ENCODE data around the gene CYB561D1. TPM values are rescaled to one million over a fixed set of nuclear protein-coding genes. Genes with fewer than 3 reads are reported as not detected.

CYB561D1 gene
- polyA plus RNA-seq, 1 donor (not counting 4 experiments of a cell fraction or from before 2014, with no cell fraction given), result 4.9 TPM

DNA sequence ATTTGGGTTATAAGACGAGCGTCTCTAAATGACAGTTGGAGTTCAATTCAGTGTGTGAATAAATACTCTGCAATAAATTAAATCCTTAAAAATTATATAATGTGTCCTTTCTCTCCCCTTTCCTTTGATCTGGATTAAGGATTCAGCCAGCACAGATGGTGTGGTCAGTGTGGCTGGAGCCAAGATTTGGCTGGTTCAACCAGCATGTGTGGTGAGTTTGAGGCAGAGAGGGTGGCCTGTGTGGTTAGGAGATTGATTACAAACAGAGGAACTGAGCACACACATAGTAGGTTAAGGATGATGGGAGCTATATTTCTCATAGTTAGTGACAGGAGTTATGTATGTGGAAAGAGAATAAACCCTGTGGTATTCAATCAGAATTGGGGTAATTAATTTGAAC is 29.8 kb downstream of the CYB561D1 start:
- no peak for TF ChIP-seq EZH2 (IDR thresholded peaks at IDR 0.05; ENCODE audit: low read length)
- no peak for TF ChIP-seq CTCF (optimal IDR thresholded peaks at IDR 0.05 in 1 of 3, IDR thresholded peaks at IDR 0.05 in 1 of 3, conservative IDR thresholded peaks at IDR 0.05 in 1 of 3; ENCODE audit: extremely low read depth in 1 of 3, insufficient read depth in 2 of 3, low read length in 3 of 3)
- H3K9me1 ChIP-seq (ENCODE audit: control insufficient read depth, extremely low read depth, insufficient read depth, low read length), result no peaks in the 10 kb centered on the region
- no peaks in the 10 kb centered on the region for H3K4me1 ChIP-seq (ENCODE audit: control insufficient read depth, extremely low read depth, insufficient read depth, low read length)
- H3K36me3 ChIP-seq (ENCODE audit: control insufficient read depth in 2 of 2, extremely low read depth in 1 of 2, insufficient read depth in 2 of 2, low read length in 2 of 2), result no peaks in the 10 kb centered on the region
- DNase-seq (ENCODE audit: low read depth, low spot score) (no peak), FAIRE-seq (no peak)
- no peak overlapping the region for H3K4me3 ChIP-seq (ENCODE audit: control insufficient read depth in 2 of 3, extremely low read depth in 1 of 3, insufficient read depth in 2 of 3, low read depth in 1 of 3, low read length in 3 of 3)
- dilution Hi-C loops (cut with MboI; ENCODE audit: extremely low pct_ligation_motif_present, low sequenced_read_pairs), result no loop called here
- H2AFZ ChIP-seq (ENCODE audit: control insufficient read depth, low read length), result no peak overlapping the region
- H3K27ac ChIP-seq (ENCODE audit: control insufficient read depth, insufficient read depth, low read length), result no peak overlapping the region
- H3K9me3 ChIP-seq (ENCODE audit: control insufficient read depth, low read depth, low read length), result no peaks in the 10 kb centered on the region
- no peaks in the 10 kb centered on the region for H3K79me2 ChIP-seq (ENCODE audit: control insufficient read depth, insufficient read depth, low read length)
- no peaks in the 10 kb centered on the region for H4K20me1 ChIP-seq (ENCODE audit: control insufficient read depth, extremely low read depth, insufficient read depth, low read length)
- H3K4me2 ChIP-seq (ENCODE audit: control insufficient read depth, extremely low read depth, insufficient read depth, low read depth, low read length), result no peak overlapping the region
- peaks cover 12% of the 10 kb centered on the region for H3K27me3 ChIP-seq (ENCODE audit: control insufficient read depth, extremely low read depth, insufficient read depth, low read length)
- H3K9ac ChIP-seq (ENCODE audit: control insufficient read depth, extremely low read depth, insufficient read depth, low read length), result no peak overlapping the region

- Histone ChIP-seq H3K9ac (ENCODE audit: control insufficient read depth, extremely low read depth, insufficient read depth, low read length) (no peak overlapping the region), H3K4me1 (ENCODE audit: control insufficient read depth, extremely low read depth, insufficient read depth, low read length) (peaks cover 2% of the 10 kb centered on the region), H3K36me3 (ENCODE audit: control insufficient read depth in 2 of 2, extremely low read depth in 1 of 2, insufficient read depth in 2 of 2, low read length in 2 of 2) (no peaks in the 10 kb centered on the region), H3K27ac (ENCODE audit: control insufficient read depth, insufficient read depth, low read length) (no peak overlapping the region), H3K9me1 (ENCODE audit: control insufficient read depth, extremely low read depth, insufficient read depth, low read length) (no peaks in the 10 kb centered on the region), H2AFZ (ENCODE audit: control insufficient read depth, low read length) (no peak overlapping the region), H3K27me3 (ENCODE audit: control insufficient read depth, extremely low read depth, insufficient read depth, low read length) (no peaks in the 10 kb centered on the region), H3K79me2 (ENCODE audit: control insufficient read depth, insufficient read depth, low read length) (no peaks in the 10 kb centered on the region), H4K20me1 (ENCODE audit: control insufficient read depth, extremely low read depth, insufficient read depth, low read length) (no peaks in the 10 kb centered on the region), H3K4me2 (ENCODE audit: control insufficient read depth, extremely low read depth, insufficient read depth, low read depth, low read length) (no peak overlapping the region), H3K9me3 (ENCODE audit: control insufficient read depth, low read depth, low read length) (no peaks in the 10 kb centered on the region), H3K4me3 (ENCODE audit: control insufficient read depth in 2 of 3, extremely low read depth in 1 of 3, insufficient read depth in 2 of 3, low read depth in 1 of 3, low read length in 3 of 3) (no peak overlapping the region)
- FAIRE-seq, result no peak
- DNase-seq (ENCODE audit: low read depth, low spot score), result no peak
- TF ChIP-seq CTCF (optimal IDR thresholded peaks at IDR 0.05 in 1 of 3, IDR thresholded peaks at IDR 0.05 in 1 of 3, conservative IDR thresholded peaks at IDR 0.05 in 1 of 3; ENCODE audit: extremely low read depth in 1 of 3, insufficient read depth in 2 of 3, low read length in 3 of 3) (no peak), EZH2 (IDR thresholded peaks at IDR 0.05; ENCODE audit: low read length) (no peak)
- dilution Hi-C loops (cut with MboI; ENCODE audit: extremely low pct_ligation_motif_present, low sequenced_read_pairs), result no loop called here
Observed at GRCh38 chr1:109527098-109527811, 33.4 kb downstream of the CYB561D1 start.

Data from keratinocyte (primary cell).